T-helper 1 cell treated with Interleukin-12 subunit alpha and Interleukin-12 subunit beta and Interleukin-4 antibody, amounts not matched to agents 30 ng/mL and 1 ng/mL, for 36 hours (primary cell): ENCODE measurements around the gene OR10V1. TPM values are rescaled to one million over a fixed set of nuclear protein-coding genes. Genes with fewer than 3 reads are reported as not detected.

ENCODE experiments used
- intact Hi-C: fragments of 100-400 bp; cut with micrococcal nuclease; formaldehyde crosslinking; loops from one replicate; pipeline ENCODE4 v1.15.1; 2024
- total RNA-seq: library from RNA; stranded (reverse); gene quantifications from 2 replicates; pipeline ENCODE4 v1.2.3, GENCODE V29; 2022

OR10V1 gene
- total RNA-seq, 1 donor from 2014 or later = not detected

- intact Hi-C loops = loop anchor here (1.0 to 5.0 kb wide), 13 partner anchors 11 to 1693 kb away; partner anchors contain the start of genes CYB561A3, FAM111A, MRPL16 and STX3
Measured at GRCh38 chr11:59669611-59670009, 44.0 kb downstream of the OR10V1 start.

- intact Hi-C loops = loop anchor here (1.0 to 5.0 kb wide), 13 partner anchors 11 to 1693 kb away; partner anchors contain the start of genes CYB561A3, FAM111A, MRPL16 and STX3
Measured at GRCh38 chr11:59668950-59669610, 44.6 kb downstream of the OR10V1 start, which contains the start of gene PATL1. Gene PATL1 (minus strand): TSS chr11:59669037. CDS start chr11:59668895, 142 bp downstream.

GRCh38 chr11:59668188-59668949 lies 45.3 kb downstream of the OR10V1 start:
- intact Hi-C loops = loop anchor here (2.0 to 5.0 kb wide), 5 partner anchors 131 to 1694 kb away; partner anchors contain the start of genes CYB561A3, TMEM109 and TMEM138

- intact Hi-C loops = loop anchor here (2.0 to 5.0 kb wide), 5 partner anchors 130 to 1695 kb away; partner anchors contain the start of genes CYB561A3, TMEM109 and TMEM138
Measured at GRCh38 chr11:59667812-59668187, 45.8 kb downstream of the OR10V1 start.

- intact Hi-C loops = loop anchor here (5.0 kb wide), 4 partner anchors 130 to 1695 kb away; partner anchors contain the start of genes CYB561A3, TMEM109 and TMEM138
Measured at GRCh38 chr11:59666969-59667368, 46.7 kb downstream of the OR10V1 start.

Other genes with a start within 250 kb of the OR10V1 start
- gene OR4D10, start 240.5 kb downstream of the OR10V1 start, total RNA-seq = not detected in 2 replicates
- gene OR4D11, start 210.3 kb downstream of the OR10V1 start, total RNA-seq = not detected in 2 replicates
- gene OR4D9, start 202.3 kb downstream of the OR10V1 start, total RNA-seq = not detected in 2 replicates
- 39.8 and 45.7 TPM in 2 replicates for gene OSBP, start 98.1 kb downstream of the OR10V1 start, total RNA-seq
- gene PATL1, start 44.8 kb downstream of the OR10V1 start, total RNA-seq = 57.6 and 60.8 TPM in 2 replicates
- 88.0 and 94.7 TPM in 2 replicates for gene STX3, start 41.5 kb upstream of the OR10V1 start, total RNA-seq
- gene MRPL16, start 96.9 kb upstream of the OR10V1 start, total RNA-seq = 67.0 and 68.2 TPM in 2 replicates
- not detected in 2 replicates for gene CBLIF, start 131.7 kb upstream of the OR10V1 start, total RNA-seq
- gene TCN1, start 152.6 kb upstream of the OR10V1 start, total RNA-seq = not detected in 2 replicates
- gene OOSP3, start 164.9 kb upstream of the OR10V1 start, total RNA-seq = not detected in 2 replicates
- gene OOSP1, start 224.6 kb upstream of the OR10V1 start, total RNA-seq = 0.27 TPM in 1 of 2 replicates, not detected in the other